Activated naive CD4-positive, alpha-beta T cell treated with anti-CD3 and anti-CD28 coated beads, Interleukin-2, amount 50 U/mL, for 16 hours (primary cell): ENCODE data around the gene HBM.
A peak's percentile ranks its signal among the peaks of the same experiment; 100 is the strongest.
"Not testable (repeated sequence)": the region's sequence is repeated elsewhere in the genome, so short reads cannot be mapped to it uniquely, and the experiment has no call there.

ENCODE experiments used
- DNase-seq: peaks from one replicate; pipeline ENCODE4 v3.0.0-alpha.2; 2020

HBM gene

GRCh38 chr16:149024-149660, 16.6 kb upstream of the HBM start:
- DNase-seq, result no peak

DNA sequence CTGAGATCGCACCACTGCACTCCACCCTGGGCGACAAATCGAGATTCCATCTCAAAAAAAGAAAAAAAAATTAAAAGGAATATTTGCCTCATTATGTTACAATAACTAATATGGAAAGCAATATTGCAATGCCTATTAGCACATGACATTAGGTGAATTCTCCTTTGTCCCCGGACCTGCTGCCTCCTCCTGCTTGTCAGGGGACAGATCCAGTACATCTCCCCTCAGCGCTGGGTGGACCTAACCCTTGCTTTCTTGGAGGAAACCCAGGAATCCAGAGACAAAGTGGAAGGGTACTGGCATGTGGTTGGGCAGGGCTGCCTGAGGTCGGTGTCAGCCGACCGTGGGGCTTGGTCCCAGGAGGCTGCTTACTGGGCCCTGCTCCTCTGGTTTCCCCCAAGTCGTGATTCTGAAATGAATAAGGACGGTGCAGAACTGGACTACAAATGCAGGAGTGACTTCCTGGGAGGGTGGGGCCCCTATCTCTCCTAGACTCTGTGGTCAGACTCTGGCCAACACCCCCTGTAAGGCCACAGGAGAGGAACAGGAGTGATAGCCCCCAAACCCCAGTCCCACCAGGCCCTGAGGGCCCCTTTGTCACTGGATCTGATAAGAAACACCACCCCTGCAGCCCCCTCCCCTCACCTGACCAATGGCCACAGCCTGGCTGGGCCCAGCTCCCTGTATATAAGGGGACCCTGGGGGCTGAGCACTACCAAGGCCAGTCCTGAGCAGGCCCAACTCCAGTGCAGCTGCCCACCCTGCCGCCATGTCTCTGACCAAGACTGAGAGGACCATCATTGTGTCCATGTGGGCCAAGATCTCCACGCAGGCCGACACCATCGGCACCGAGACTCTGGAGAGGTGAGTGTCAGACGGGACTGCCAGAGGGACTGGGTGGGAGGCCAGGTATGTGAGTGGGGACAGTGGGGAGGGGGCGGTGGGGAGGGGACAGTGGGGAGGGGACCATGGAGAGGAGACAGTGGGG, 13.3 kb upstream of the HBM start, which contains the start of gene HBZ:
Gene HBZ (plus strand): TSS at position 504 of the 988 bp plus-strand sequence. CDS start 266 bp downstream, at position 770.
- no peak for DNase-seq

DNA sequence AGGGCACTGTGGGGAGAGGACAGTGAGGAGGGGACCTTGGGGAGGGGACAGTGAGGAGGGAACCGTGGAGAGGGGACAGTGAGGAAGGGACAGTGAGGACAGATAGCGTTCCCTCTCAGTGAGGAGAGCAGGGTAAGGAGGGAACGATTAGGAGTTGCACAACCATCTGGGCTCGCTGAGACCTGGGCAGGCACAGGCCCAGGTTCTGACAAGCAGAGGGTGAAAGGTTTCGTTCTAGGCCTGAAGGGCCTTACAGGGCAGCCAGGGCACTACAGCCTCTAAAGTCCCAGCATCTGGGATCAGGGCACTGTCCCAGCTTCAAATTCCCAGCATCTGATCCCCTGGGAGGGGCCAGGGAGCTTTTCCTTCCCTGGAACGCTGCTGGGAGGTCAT, 12.7 kb upstream of the HBM start:
- not testable (repeated sequence) for DNase-seq

DNA sequence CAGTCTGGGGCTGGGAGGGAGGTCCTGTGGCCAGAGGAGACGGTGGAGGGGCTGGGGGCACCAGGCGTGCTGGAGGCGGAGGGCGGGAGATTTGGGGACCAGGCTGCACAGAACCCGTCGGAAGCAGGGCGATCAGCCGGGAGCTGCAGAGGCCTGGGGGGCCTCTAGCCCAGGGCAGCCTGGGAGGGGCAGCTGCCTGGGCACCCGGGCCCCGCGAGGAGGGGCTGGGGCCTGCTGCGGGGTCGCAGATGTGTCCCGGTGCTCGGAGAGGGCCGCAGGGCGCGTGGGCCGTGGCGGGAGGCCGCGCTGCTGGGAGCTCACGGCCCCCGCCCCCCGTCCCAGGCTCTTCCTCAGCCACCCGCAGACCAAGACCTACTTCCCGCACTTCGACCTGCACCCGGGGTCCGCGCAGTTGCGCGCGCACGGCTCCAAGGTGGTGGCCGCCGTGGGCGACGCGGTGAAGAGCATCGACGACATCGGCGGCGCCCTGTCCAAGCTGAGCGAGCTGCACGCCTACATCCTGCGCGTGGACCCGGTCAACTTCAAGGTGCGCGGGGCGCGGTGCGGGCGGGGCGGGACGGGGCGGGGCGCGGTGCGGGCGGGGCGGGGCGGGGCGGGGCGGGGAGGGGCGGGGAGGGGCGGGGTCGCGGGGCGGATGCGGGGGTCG, 12.1 kb upstream of the HBM start:
- DNase-seq, result not testable (repeated sequence)

GRCh38 chr16:154217-155030, 11.4 kb upstream of the HBM start:
- peak; percentile 32 for DNase-seq

- DNase-seq, result no peak
These were observed 10.8 kb upstream of the HBM start for GRCh38 chr16:155031-155398.

GRCh38 chr16:159136-159849, 6.5 kb upstream of the HBM start:
- DNase-seq, result no peak

DNA sequence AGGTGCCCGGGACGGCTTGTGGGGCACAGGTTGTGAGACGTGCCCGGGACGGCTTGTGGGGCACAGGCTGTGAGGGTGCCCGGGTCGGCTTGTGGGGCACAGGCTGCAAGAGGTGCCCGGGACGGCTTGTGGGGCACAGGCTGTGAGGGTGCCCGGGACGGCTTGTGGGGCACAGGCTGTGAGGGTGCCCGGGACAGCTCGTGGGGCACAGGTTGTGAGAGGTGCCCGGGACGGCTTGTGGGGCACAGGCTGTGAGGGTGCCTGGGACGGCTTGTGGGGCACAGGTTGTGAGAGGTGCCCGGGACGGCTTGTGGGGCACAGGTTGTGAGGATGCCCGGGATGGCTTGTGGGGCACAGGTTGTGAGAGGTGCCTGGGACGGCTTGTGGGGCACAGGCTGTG, 5.5 kb upstream of the HBM start:
- not testable (repeated sequence) for DNase-seq

- DNase-seq, result no peak
These were observed 5.0 kb upstream of the HBM start for GRCh38 chr16:160691-161190.

DNA sequence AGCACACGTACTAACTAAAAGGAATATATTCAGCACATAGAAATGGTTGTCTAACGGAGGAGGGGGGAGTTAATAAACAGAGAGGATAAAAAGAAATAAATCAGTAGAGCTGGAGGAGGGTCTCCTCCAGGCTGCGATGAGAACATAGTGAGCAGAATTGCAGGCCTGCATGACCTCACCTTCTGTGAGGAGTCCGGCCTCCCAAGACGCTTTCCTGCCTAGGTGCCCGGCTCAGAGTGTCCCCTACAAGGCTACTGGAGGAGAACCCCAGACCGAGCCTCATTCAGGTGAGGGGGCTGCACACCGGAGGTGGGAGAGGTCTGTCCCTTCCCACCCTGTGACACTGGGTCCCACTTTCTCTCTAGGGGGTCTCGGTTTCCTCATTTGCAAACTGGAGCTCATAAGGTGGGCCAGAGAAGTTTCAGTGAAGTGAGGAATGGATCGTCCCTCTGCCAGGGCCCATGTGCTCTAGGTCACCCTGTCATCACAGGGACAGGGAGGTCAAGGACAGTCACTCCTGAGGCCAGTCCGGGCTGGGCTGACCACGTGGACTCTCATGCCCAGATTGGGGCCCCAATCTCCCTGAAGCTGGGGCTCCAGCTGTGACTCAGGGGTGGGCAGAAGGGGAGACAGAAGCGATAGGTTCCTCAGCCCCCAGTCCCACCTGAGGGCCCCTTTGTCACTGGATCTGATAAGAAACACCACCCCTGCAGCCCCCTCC, 3.3 kb upstream of the HBM start:
- DNase-seq, result no peak

DNA sequence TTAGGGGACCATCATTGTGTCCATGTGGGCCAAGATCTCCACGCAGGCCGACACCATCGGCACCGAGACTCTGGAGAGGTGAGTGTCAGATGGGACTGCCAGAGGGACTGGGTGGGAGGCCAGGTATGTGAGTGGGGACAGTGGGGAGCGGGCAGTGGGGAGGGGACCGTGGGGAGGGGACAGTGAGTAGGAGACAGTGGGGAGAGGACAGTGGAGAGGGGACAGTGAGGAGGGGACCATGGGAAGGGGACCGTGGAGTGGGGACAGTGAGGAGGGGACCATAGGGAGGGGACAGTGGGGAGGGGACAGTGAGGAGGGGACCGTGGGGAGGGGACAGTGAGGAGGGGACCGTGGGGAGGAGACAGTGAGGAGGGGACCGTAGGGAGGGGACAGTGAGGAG, 2.6 kb upstream of the HBM start:
- not testable (repeated sequence) for DNase-seq

- not testable (repeated sequence) for DNase-seq
These were observed 2.1 kb upstream of the HBM start for GRCh38 chr16:163696-164095.

DNA sequence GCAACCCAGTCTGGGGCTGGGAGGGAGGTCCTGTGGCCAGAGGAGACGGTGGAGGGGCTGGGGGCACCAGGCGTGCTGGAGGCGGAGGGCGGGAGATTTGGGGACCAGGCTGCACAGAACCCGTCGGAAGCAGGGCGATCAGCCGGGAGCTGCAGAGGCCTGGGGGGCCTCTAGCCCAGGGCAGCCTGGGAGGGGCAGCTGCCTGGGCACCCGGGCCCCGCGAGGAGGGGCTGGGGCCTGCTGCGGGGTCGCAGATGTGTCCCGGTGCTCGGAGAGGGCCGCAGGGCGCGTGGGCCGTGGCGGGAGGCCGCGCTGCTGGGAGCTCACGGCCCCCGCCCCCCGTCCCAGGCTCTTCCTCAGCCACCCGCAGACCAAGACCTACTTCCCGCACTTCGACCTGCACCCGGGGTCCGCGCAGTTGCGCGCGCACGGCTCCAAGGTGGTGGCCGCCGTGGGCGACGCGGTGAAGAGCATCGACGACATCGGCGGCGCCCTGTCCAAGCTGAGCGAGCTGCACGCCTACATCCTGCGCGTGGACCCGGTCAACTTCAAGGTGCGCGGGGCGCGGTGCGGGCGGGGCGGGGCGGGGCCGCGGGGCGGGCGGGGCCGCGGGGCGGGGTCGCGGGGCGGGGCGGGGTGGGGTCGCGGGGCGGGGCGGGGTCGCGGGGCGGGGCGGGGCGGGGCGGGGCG, 1.5 kb upstream of the HBM start:
- DNase-seq, result not testable (repeated sequence)

GRCh38 chr16:164827-165538, 795 bp upstream of the HBM start:
- no peak for DNase-seq

- no peak for DNase-seq
These were observed 770 bp downstream of the HBM start for GRCh38 chr16:166375-167121.

DNA sequence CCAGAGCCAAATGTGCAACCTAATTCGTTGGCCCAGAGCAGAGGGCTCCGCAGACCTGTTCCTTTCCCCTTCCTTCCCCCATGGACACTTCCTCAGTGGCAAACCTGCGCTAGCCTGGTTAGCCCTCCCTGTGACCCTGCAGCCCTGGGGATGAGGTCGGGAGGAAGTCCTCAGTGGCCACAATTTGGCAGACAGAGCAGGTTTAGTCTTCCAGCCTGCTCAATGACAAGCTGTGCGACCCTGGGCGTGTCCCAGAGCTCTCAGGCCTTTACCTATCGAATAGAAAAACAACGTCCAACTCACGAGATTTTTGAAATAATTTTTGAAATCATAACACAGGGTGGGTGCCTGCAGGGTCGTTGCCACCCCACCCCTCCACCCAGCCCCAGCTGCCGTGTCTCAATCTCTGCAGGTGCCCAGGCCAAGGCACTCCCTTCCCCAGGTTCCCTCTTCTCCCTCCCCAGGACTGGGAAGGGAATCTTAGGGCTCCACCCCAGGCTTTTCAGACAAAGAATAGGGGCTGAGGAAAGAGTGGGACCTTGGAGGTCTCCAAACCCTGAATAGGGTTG, 1.4 kb downstream of the HBM start:
- no peak for DNase-seq

- no peak for DNase-seq
These were observed 2.6 kb downstream of the HBM start for GRCh38 chr16:168424-168823.

DNA sequence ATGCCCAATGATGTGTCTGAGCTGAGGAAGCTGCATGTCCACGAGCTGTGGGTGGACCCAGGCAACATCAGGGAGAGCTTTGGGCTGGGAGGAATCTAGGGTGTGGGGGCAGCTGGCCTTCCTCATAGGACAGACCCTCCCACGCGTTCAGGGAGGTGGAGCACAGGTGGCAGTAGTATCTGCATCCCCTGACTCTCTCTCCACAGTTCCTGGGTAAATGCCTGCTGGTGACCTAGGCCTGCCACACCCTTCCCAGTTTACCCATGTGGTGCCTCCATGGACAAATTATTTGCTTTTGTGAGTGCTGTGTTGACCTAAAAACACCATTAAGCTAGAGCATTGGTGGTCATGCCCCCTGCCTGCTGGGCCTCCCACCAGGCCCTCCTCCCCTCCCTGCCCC, 3.2 kb downstream of the HBM start:
- DNase-seq, result no peak

DNA sequence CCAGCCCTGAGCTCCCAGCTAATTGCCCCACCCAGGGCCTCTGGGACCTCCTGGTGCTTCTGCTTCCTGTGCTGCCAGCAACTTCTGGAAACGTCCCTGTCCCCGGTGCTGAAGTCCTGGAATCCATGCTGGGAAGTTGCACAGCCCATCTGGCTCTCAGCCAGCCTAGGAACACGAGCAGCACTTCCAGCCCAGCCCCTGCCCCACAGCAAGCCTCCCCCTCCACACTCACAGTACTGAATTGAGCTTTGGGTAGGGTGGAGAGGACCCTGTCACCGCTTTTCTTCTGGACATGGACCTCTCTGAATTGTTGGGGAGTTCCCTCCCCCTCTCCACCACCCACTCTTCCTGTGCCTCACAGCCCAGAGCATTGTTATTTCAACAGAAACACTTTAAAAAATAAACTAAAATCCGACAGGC, 4.3 kb downstream of the HBM start:
- not testable (repeated sequence) for DNase-seq
